ENCODE data around the gene AGPAT4.
"Not testable (repeated sequence)": the region's sequence is repeated elsewhere in the genome, so short reads cannot be mapped to it uniquely, and the experiment has no call there.

AGPAT4 gene

GRCh38 chr6:161192636-161193411 is 81.0 kb downstream of the AGPAT4 start:
- DNase-seq (ENCODE audit: low read depth in 1 of 2, low spot score in 1 of 2) = no peak
- TF ChIP-seq JUND (IDR thresholded peaks at IDR 0.05; ENCODE audit: low read depth) = no peak
- in situ Hi-C loops (cut with HindIII; ENCODE audit: low pct_unique_long_range_greater_than_20kb, low sequenced_read_pairs) = no loop called here

- no peak for DNase-seq (ENCODE audit: low read depth in 1 of 2, low spot score in 1 of 2)
- no peak for TF ChIP-seq JUND (IDR thresholded peaks at IDR 0.05; ENCODE audit: low read depth)
- in situ Hi-C loops (cut with HindIII; ENCODE audit: low pct_unique_long_range_greater_than_20kb, low sequenced_read_pairs) = no loop called here
Measured at GRCh38 chr6:161191671-161192070, 82.2 kb downstream of the AGPAT4 start.

- no peak for DNase-seq (ENCODE audit: low read depth in 1 of 2, low spot score in 1 of 2)
- in situ Hi-C loops (cut with HindIII; ENCODE audit: low pct_unique_long_range_greater_than_20kb, low sequenced_read_pairs) = no loop called here
- no peak for TF ChIP-seq JUND (IDR thresholded peaks at IDR 0.05; ENCODE audit: low read depth)
Measured at GRCh38 chr6:161191007-161191406, 82.9 kb downstream of the AGPAT4 start.

- TF ChIP-seq JUND (IDR thresholded peaks at IDR 0.05; ENCODE audit: low read depth) = no peak
- DNase-seq (ENCODE audit: low read depth in 1 of 2, low spot score in 1 of 2) = no peak
- in situ Hi-C loops (cut with HindIII; ENCODE audit: low pct_unique_long_range_greater_than_20kb, low sequenced_read_pairs) = no loop called here
Measured at GRCh38 chr6:161189891-161190290, 84.0 kb downstream of the AGPAT4 start.

GRCh38 chr6:161188547-161189465 is 85.1 kb downstream of the AGPAT4 start:
- in situ Hi-C loops (cut with HindIII; ENCODE audit: low pct_unique_long_range_greater_than_20kb, low sequenced_read_pairs) = no loop called here
- no peak for TF ChIP-seq JUND (IDR thresholded peaks at IDR 0.05; ENCODE audit: low read depth)
- no peak for DNase-seq (ENCODE audit: low read depth in 1 of 2, low spot score in 1 of 2)

GRCh38 chr6:161186173-161186769 is 87.6 kb downstream of the AGPAT4 start:
- no peak for TF ChIP-seq JUND (IDR thresholded peaks at IDR 0.05; ENCODE audit: low read depth)
- in situ Hi-C loops (cut with HindIII; ENCODE audit: low pct_unique_long_range_greater_than_20kb, low sequenced_read_pairs) = no loop called here
- DNase-seq (ENCODE audit: low read depth in 1 of 2, low spot score in 1 of 2) = no peak

DNA sequence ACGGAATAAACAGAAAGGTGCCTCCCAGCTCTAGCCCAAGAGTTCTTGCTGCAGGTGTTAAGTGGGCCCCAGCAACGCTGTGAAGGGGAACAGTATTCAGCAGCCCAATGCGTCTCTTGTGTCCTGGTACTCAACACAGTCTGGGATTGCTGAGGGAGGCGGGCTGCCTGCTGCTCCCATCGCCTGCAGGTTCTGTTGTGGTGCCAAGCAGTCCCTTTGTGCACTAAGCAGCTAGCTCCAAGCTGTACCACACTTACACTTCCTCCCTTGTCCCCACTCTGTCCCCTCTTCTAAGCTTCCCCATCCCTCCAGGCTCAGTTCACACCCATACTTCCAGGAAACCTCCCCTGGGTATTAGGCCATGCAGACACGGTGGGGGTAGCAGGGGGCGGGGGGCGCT is 92.7 kb downstream of the AGPAT4 start:
- DNase-seq (ENCODE audit: low read depth in 1 of 2, low spot score in 1 of 2) = no peak
- in situ Hi-C loops (cut with HindIII; ENCODE audit: low pct_unique_long_range_greater_than_20kb, low sequenced_read_pairs) = no loop called here
- no peak for TF ChIP-seq JUND (IDR thresholded peaks at IDR 0.05; ENCODE audit: low read depth)

DNA sequence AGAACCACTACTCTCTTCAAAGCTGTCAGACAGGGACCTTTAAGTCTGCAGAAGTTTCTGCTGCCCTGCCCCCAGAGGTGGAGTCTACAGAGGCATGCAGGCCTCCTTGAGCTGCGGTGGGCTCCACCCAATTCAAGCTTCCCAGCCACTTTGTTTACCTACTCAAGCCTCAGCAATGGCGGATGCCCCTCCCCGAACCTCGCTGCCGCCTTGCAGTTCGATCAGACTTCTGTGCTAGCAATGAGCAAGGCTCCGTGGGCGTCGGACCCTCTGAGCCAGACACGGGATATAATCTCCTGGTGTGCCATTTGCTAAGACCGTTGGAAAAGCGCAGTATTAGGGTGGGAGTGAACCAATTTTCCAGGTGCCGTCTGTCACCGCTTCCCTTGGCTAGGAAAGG is 95.7 kb downstream of the AGPAT4 start:
- in situ Hi-C loops (cut with HindIII; ENCODE audit: low pct_unique_long_range_greater_than_20kb, low sequenced_read_pairs); DNase-seq (ENCODE audit: low read depth in 1 of 2, low spot score in 1 of 2): not testable (repeated sequence)

GRCh38 chr6:161176428-161176827 is 97.4 kb downstream of the AGPAT4 start:
- in situ Hi-C loops (cut with HindIII; ENCODE audit: low pct_unique_long_range_greater_than_20kb, low sequenced_read_pairs); DNase-seq (ENCODE audit: low read depth in 1 of 2, low spot score in 1 of 2): not testable (repeated sequence)

DNA sequence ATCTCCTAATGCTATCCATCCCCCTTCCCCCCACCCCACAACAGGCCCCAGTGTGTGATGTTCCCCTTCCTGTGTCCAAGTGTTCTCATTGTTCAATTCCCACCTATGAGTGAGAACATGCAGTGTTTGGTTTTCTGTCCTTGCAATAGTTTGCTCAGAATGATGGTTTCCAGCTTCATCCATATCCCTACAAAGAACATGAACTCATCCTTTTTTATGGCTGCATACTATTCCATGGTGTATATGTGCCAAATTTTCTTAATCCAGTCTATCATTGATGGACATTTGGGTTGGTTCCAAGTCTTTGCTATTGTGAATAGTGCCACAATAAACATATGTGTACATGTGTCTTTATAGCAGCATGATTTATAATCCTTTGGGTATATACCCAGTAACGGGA is 101.1 kb downstream of the AGPAT4 start:
- in situ Hi-C loops (cut with HindIII; ENCODE audit: low pct_unique_long_range_greater_than_20kb, low sequenced_read_pairs); DNase-seq (ENCODE audit: low read depth in 1 of 2, low spot score in 1 of 2): not testable (repeated sequence)

DNA sequence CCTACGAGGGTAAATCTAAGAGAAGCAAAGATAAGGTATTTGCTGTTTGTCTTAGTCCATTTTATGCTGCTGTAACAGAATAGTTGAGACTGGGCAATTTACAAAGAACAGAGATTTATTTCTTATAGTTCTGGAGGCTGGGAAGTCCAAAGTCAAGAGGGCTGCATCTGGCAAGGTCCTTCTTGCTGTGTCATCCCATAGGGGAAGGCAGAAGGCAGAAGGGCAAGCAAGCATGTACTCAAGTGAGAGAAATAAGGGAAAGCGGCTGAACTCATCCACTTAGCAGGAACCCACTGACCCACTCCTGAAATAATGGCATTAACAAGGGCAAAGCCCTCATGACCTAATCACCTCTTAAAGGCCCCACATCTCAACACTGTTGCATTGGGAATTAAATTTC is 102.7 kb downstream of the AGPAT4 start:
- no peak for DNase-seq (ENCODE audit: low read depth in 1 of 2, low spot score in 1 of 2)
- in situ Hi-C loops (cut with HindIII; ENCODE audit: low pct_unique_long_range_greater_than_20kb, low sequenced_read_pairs) = no loop called here
- TF ChIP-seq JUND (IDR thresholded peaks at IDR 0.05; ENCODE audit: low read depth) = no peak

DNA sequence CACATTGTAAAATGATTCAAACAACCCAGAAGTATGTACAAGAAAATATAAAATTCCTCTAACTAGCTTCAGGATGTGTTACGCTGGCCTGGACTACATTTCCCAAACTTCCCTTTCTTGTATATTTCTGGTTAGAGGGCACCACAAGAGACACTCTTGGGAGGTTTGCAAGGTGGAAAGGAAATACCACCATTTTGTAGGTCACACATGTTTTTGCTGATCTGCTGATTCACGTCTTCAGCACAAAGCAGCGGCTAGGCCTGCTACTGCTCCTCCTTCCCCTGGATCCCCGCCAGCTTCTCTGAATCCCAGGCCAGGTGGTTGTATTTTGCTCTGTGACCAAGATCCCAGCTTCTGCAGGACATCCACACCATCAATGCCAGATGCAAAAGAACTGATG is 104.2 kb downstream of the AGPAT4 start:
- DNase-seq (ENCODE audit: low read depth in 1 of 2, low spot score in 1 of 2) = no peak
- no peak for TF ChIP-seq JUND (IDR thresholded peaks at IDR 0.05; ENCODE audit: low read depth)
- in situ Hi-C loops (cut with HindIII; ENCODE audit: low pct_unique_long_range_greater_than_20kb, low sequenced_read_pairs) = no loop called here

- in situ Hi-C loops (cut with HindIII; ENCODE audit: low pct_unique_long_range_greater_than_20kb, low sequenced_read_pairs) = no loop called here
- no peak for TF ChIP-seq JUND (IDR thresholded peaks at IDR 0.05; ENCODE audit: low read depth)
- no peak for DNase-seq (ENCODE audit: low read depth in 1 of 2, low spot score in 1 of 2)
Measured at GRCh38 chr6:161169035-161169434, 104.8 kb downstream of the AGPAT4 start.
